PC-3 (cell line): ENCODE results near the gene ZNF316. TPM values are rescaled to one million over a fixed set of nuclear protein-coding genes. Genes with fewer than 3 reads are reported as not detected.

Experiments
- ATAC-seq: fragments of 200-7000 bp; cut with Tn5 transposase; 2 replicates; pipeline ENCODE4 v1.9.1; 2020; ENCODE audit warnings: mild to moderate bottlenecking, moderate library complexity
- BruUV-seq: library from RNA; stranded (reverse); fragments of 400-500 nt; replicated peaks from 2 replicates; lab custom pipeline; 2021; lab: Mats Ljungman, UMichigan
- CTCF ChIA-PET: fragments of 300-600 bp; sonication (Branson Sonifier 250); formaldehyde crosslinking; loops from one replicate; lab custom pipeline; 2022; ENCODE audit warnings: antibody characterized with exemption; lab: Charles Lee
- POLR2A ChIA-PET: fragments of 300-600 bp; sonication (Branson Sonifier 250); formaldehyde crosslinking; loops from one replicate; lab custom pipeline; 2022; ENCODE audit warnings: antibody characterized with exemption; ENCODE audit not compliant: unreplicated experiment; lab: Charles Lee
- DNase-seq: peaks from one replicate; pipeline ENCODE4 v3.0.0-alpha.2; 2015
- H2AFZ ChIP-seq: fragments of 300-600 bp; sonication (generic); 2 replicates; pipeline ENCODE4 v1.6.0; 2016; ENCODE audit warnings: antibody characterized with exemption, low read length
- H3F3A ChIP-seq: fragments of 300-600 bp; sonication (generic); one replicate; pipeline ENCODE4 v1.6.0; 2017; ENCODE audit warnings: antibody characterized with exemption, low read length, control low read depth, mild to moderate bottlenecking; ENCODE audit not compliant: unreplicated experiment
- H3K27ac ChIP-seq: fragments of 300-600 bp; sonication (generic); 2 replicates; pipeline ENCODE4 v1.5.1; 2016; ENCODE audit warnings: mild to moderate bottlenecking, low read length
- H3K27me3 ChIP-seq: fragments of 300-600 bp; sonication (generic); 2 replicates; pipeline ENCODE4 v1.6.1; 2016; ENCODE audit warnings: low read length, mixed read lengths
- H3K36me3 ChIP-seq: fragments of 300-600 bp; sonication (generic); 2 replicates; pipeline ENCODE4 v1.6.1; 2016; ENCODE audit warnings: low read depth, mixed run types, low read length, mixed read lengths
- H3K4me1 ChIP-seq: fragments of 300-600 bp; sonication (generic); 2 replicates; pipeline ENCODE4 v1.5.1; 2016; ENCODE audit warnings: low read length; ENCODE audit not compliant: insufficient read depth
- H3K4me2 ChIP-seq: fragments of 300-600 bp; sonication (generic); 2 replicates; pipeline ENCODE4 v1.6.0; 2016; ENCODE audit warnings: low read length
- H3K4me3 ChIP-seq: fragments of 300-600 bp; sonication (generic); 2 replicates; pipeline ENCODE4 v1.5.1; 2016; ENCODE audit warnings: mild to moderate bottlenecking, low read length, mixed read lengths
- H3K79me2 ChIP-seq: fragments of 300-600 bp; sonication (generic); 2 replicates; pipeline ENCODE4 v1.6.1; 2017; ENCODE audit warnings: low read length, mixed read lengths
- H3K9ac ChIP-seq: fragments of 300-600 bp; sonication (generic); 2 replicates; pipeline ENCODE4 v1.6.0; 2016; ENCODE audit warnings: mild to moderate bottlenecking, low read length
- H3K9me2 ChIP-seq: fragments of 300-600 bp; sonication (generic); replicated peaks from 2 replicates; pipeline ENCODE4 v1.6.1; 2016; ENCODE audit warnings: mixed run types, low read length, mixed read lengths
- H3K9me3 ChIP-seq: fragments of 300-600 bp; sonication (generic); 2 replicates; pipeline ENCODE4 v1.6.1; 2016; ENCODE audit warnings: low read length, mixed read lengths
- H4K20me1 ChIP-seq: fragments of 300-600 bp; sonication (generic); 2 replicates; pipeline ENCODE4 v1.6.1; 2016; ENCODE audit warnings: low read length, mixed read lengths
- CTCF ChIP-seq: fragments of 300-600 bp; sonication (generic); conservative IDR thresholded peaks from 2 replicates; pipeline ENCODE4 v1.5.1; 2017; ENCODE audit warnings: antibody characterized with exemption, low read depth, mild to moderate bottlenecking, low read length
- EZH2 ChIP-seq: fragments of 300-600 bp; sonication (generic); IDR thresholded peaks from one replicate; pipeline ENCODE4 v1.6.1; 2017; ENCODE audit warnings: antibody characterized with exemption, mild to moderate bottlenecking, low read length; ENCODE audit not compliant: unreplicated experiment
- EZH2phosphoT487 ChIP-seq: fragments of 300-600 bp; sonication (generic); IDR thresholded peaks from 2 replicates; pipeline ENCODE4 v1.6.1; 2018; ENCODE audit warnings: mild to moderate bottlenecking, antibody characterized with exemption, low read length, borderline replicate concordance
- intact Hi-C: fragments of 100-400 bp; cut with micrococcal nuclease; formaldehyde crosslinking; loops from 2 replicates; pipeline ENCODE4 v1.9.0; 2023
- total RNA-seq: library from RNA; depleted of rRNA; stranded (reverse); fragments of >200 nt; gene quantifications from 2 replicates; pipeline ENCODE4 v1.2.3, GENCODE V29; 2014

ZNF316 gene
- total RNA-seq, 1 experiment from 2014 or later, result 17.5 TPM

- no peaks in the 10 kb centered on the region for H3K79me2 ChIP-seq
- H3F3A ChIP-seq, result no peaks in the 10 kb centered on the region
- H3K9ac ChIP-seq, result no peak overlapping the region
- BruUV-seq, result no TSS peak
- ATAC-seq (no peak), DNase-seq (no peak)
- intact Hi-C loops, result no loop called here
- H3K4me2 ChIP-seq, result no peak overlapping the region
- no peaks in the 10 kb centered on the region for H3K4me1 ChIP-seq
- H3K36me3 ChIP-seq, result no peaks in the 10 kb centered on the region; the same call in none of the 2 replicates
- no peak overlapping the region for H3K4me3 ChIP-seq
- ChIA-PET CTCF (no interaction called here), POLR2A (no interaction called here)
- H4K20me1 ChIP-seq, result no peaks in the 10 kb centered on the region
- H3K27me3 ChIP-seq, result no peaks in the 10 kb centered on the region
- no peak overlapping the region for H3K27ac ChIP-seq
- no peak overlapping the region for H2AFZ ChIP-seq
- no peak for TF ChIP-seq CTCF
- no peak for TF ChIP-seq EZH2phosphoT487
- no peak for TF ChIP-seq EZH2
- H3K9me3 ChIP-seq, result peaks cover 50% of the 10 kb centered on the region
- no peaks in the 10 kb centered on the region for H3K9me2 ChIP-seq
These were observed 38.8 kb downstream of the ZNF316 start for GRCh38 chr7:6675807-6676405.

- Histone ChIP-seq H3K4me2 (no peak overlapping the region), H3K4me3 (no peak overlapping the region), H3K79me2 (no peaks in the 10 kb centered on the region), H3K27me3 (no peaks in the 10 kb centered on the region), H3K36me3 (peaks cover 23% of the 10 kb centered on the region), H3K27ac (no peak overlapping the region), H3K9me3 (peaks cover 50% of the 10 kb centered on the region), H3K9me2 (no peaks in the 10 kb centered on the region), H4K20me1 (no peaks in the 10 kb centered on the region), H3K4me1 (no peaks in the 10 kb centered on the region), H2AFZ (no peak overlapping the region), H3F3A (no peaks in the 10 kb centered on the region), H3K9ac (no peak overlapping the region)
- TF ChIP-seq EZH2phosphoT487 (no peak), CTCF (no peak), EZH2 (no peak)
- ATAC-seq (no peak), DNase-seq (no peak)
- no TSS peak for BruUV-seq
- ChIA-PET POLR2A (no interaction called here), CTCF (no interaction called here)
- intact Hi-C loops, result no loop called here
These were observed 43.0 kb downstream of the ZNF316 start for GRCh38 chr7:6680146-6680545.

DNA sequence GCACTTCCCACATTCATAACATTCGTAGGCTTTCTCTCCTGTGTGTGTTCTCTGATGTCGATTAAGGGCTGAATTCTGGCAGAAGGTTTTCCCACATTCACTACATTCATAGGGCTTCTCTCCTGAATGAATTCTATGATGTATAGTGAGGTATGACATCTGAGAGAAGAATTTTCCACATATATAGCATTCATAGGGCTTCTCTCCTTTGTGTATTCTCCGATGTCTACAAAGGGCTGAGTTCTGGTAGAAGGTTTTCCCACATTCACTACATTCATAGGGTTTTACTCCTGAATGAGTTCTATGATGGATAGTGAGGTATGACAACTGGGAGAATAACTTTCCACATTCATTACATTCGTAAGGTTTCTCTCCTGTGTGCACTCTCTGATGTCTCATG lies 54.0 kb downstream of the ZNF316 start:
- H3K9me3 ChIP-seq, result peaks cover 87% of the 10 kb centered on the region
- no TSS peak for BruUV-seq
- ATAC-seq, result no peak
- POLR2A ChIA-PET, result no interaction called here
- H3K4me2 ChIP-seq, result no peak overlapping the region
- CTCF ChIA-PET, result no interaction called here
- H3K9ac ChIP-seq, result no peak overlapping the region
- no peaks in the 10 kb centered on the region for H3K4me1 ChIP-seq
- no peaks in the 10 kb centered on the region for H3F3A ChIP-seq
- H4K20me1 ChIP-seq, result no peaks in the 10 kb centered on the region
- H3K27me3 ChIP-seq, result no peaks in the 10 kb centered on the region
- intact Hi-C loops, result no loop called here
- peaks cover 99% of the 10 kb centered on the region for H3K36me3 ChIP-seq
- no peak for TF ChIP-seq EZH2phosphoT487
- TF ChIP-seq EZH2, result no peak
- TF ChIP-seq CTCF, result no peak
- no peak overlapping the region for H3K27ac ChIP-seq
- H3K4me3 ChIP-seq, result peak overlapping the region; percentile 24; the same call in 1 of the 2 replicates
- no peaks in the 10 kb centered on the region for H3K9me2 ChIP-seq
- H3K79me2 ChIP-seq, result no peaks in the 10 kb centered on the region
- no peak overlapping the region for H2AFZ ChIP-seq
- no peak for DNase-seq
